ENCODE data around the gene AIFM2. TPM values are rescaled to one million over a fixed set of nuclear protein-coding genes. Genes with fewer than 3 reads are reported as not detected.

AIFM2 gene
- total RNA-seq, 4 donors from 2014 or later = 18.7 to 29.2 (median 23.8) TPM

DNA sequence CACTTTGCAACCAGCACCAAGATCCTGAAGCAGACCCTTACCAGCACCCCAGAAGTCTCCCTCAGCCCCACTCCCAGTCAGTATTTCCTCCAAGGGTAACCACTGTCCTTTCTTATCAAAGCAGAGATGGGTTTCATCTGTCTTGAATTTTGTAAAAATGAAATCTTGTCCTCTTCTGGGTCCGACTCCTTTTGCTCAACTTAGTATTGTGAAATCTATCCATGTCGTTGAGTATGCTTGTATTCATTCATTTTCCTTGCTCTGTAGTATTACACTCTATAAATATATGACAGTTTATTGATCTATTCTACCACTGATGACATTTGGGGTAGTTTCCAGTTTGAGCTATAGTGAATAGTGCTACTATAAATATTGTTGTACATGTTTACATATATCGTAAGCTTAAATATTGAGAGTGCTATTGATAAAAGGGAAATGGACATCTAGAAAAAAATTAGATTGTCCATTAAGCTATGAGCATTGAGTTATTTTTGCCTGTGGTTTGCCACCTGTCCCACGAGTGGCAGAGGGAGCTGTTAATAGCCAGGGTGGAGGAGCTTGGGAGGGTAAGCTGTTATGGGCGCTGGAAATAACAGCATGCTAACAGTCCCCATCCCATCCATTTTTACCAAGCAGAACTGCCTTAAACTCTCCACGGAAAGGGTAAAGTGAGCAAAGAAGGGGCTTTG is 36.5 kb downstream of the AIFM2 start:
- peaks cover 0 to 25% (median 0%) of the 10 kb centered on the region in 3 donors for H3K36me3 ChIP-seq
- TF ChIP-seq POLR2A (IDR thresholded peaks at IDR 0.05) = no peak
- TF ChIP-seq, protein P1, sequence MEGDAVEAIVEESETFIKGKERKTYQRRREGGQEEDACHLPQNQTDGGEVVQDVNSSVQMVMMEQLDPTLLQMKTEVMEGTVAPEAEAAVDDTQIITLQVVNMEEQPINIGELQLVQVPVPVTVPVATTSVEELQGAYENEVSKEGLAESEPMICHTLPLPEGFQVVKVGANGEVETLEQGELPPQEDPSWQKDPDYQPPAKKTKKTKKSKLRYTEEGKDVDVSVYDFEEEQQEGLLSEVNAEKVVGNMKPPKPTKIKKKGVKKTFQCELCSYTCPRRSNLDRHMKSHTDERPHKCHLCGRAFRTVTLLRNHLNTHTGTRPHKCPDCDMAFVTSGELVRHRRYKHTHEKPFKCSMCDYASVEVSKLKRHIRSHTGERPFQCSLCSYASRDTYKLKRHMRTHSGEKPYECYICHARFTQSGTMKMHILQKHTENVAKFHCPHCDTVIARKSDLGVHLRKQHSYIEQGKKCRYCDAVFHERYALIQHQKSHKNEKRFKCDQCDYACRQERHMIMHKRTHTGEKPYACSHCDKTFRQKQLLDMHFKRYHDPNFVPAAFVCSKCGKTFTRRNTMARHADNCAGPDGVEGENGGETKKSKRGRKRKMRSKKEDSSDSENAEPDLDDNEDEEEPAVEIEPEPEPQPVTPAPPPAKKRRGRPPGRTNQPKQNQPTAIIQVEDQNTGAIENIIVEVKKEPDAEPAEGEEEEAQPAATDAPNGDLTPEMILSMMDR (IDR thresholded peaks at IDR 0.05) = no peak

DNA sequence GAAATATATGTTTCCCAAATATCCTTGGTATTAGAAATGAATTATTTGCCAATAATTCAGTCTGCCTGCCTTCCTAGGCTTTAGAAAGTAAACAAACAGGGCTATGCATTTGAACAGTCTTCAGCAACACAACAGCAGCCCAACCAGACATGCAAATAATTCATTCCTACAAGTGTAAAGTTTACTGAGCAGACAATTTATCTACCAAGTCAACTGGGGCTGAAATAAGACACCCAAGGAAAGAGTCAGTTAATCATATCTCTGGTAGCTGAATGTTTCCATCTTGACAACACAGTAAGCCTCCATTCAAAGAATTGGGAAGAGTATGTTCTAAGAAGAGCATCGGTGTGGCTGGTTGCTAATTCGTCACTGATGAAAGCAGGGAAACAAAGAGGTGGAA is 38.4 kb downstream of the AIFM2 start:
- DNase-seq = no peak
- Histone ChIP-seq H3K27me3 (no peaks in the 10 kb centered on the region), H3K4me3 (no peak overlapping the region), H3K9me3 (no peaks in the 10 kb centered on the region), H3K4me1 (no peaks in the 10 kb centered on the region), H3K27ac (no peak overlapping the region), H3K36me3 (peaks cover 0 to 25% (median 0%) of the 10 kb centered on the region in 3 donors)
- TF ChIP-seq, protein P1 (IDR thresholded peaks at IDR 0.05) = no peak
- TF ChIP-seq POLR2A (IDR thresholded peaks at IDR 0.05) = no peak

More for the DNA sequence above, 36.5 kb downstream of the AIFM2 start:
- H3K27ac ChIP-seq = no peak overlapping the region
- no peaks in the 10 kb centered on the region for H3K27me3 ChIP-seq
- H3K4me3 ChIP-seq = no peak overlapping the region
- DNase-seq = no peak
- H3K4me1 ChIP-seq = no peaks in the 10 kb centered on the region
- H3K9me3 ChIP-seq = no peaks in the 10 kb centered on the region

DNA sequence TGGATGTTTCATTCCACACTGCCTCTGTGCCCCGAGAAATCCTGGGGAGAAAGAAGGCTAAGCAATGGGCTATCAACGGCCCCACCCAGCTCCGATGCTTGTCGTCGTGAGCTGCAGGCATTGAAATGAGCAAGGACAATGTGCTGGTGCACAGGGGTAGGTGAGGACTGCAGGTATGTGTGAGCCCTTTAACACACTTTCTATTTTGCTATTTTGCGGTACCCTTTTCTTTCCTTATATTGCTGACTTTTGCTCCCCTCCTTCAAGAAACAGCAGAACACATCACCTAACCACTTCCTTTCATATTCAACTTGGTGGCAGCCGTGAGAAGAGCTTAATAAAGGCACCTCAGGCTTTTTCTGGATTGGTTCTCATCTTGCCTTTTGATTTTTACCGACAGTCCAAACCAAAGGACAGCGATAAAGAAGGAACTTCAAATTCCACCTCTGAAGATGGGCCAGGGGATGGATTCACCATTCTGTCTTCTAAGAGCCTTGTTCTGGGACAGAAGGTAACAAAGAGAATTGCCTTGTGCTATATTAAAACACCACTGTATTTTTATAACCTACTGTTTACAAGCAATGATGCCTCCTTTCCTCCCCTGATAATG is 39.2 kb downstream of the AIFM2 start:
- peaks cover 0 to 25% (median 0%) of the 10 kb centered on the region in 3 donors for H3K36me3 ChIP-seq
- no peak for DNase-seq
- no peaks in the 10 kb centered on the region for H3K4me1 ChIP-seq

DNA sequence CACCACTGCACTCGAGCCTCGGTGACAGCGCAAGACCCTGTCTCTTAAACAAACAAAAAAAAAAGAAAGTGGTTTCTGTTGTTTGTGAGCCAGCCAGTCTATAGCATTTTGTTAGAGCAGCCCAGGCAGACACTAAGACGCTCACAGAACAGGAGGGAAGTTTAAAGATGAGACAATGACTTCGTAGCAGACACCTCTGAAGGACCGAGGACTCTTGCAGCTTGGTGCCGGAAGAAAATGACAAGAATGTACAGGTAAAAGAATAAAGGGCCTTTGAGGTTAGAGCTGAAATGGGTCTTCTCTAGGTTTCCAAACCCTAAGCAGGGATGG is 40.3 kb downstream of the AIFM2 start:
- no peaks in the 10 kb centered on the region for H3K27me3 ChIP-seq
- H3K9me3 ChIP-seq = no peaks in the 10 kb centered on the region
- H3K36me3 ChIP-seq = peaks cover 0 to 25% (median 0%) of the 10 kb centered on the region in 3 donors
- H3K4me3 ChIP-seq = peak overlapping the region in 2 of 4 donors; percentile 2 to 22
- TF ChIP-seq, protein P1 (IDR thresholded peaks at IDR 0.05) = no peak
- no peak for TF ChIP-seq POLR2A (IDR thresholded peaks at IDR 0.05)
- H3K27ac ChIP-seq = peak overlapping the region in 1 of 4 donors; percentile 49
- H3K4me1 ChIP-seq = no peaks in the 10 kb centered on the region
- no peak for DNase-seq

More for the DNA sequence above, 39.2 kb downstream of the AIFM2 start:
- Histone ChIP-seq H3K9me3 (no peaks in the 10 kb centered on the region), H3K27me3 (no peaks in the 10 kb centered on the region), H3K27ac (peak overlapping the region in 2 of 4 donors; percentile 30 to 37), H3K4me3 (peak overlapping the region in 2 of 4 donors; percentile 2 to 16)
- TF ChIP-seq POLR2A (IDR thresholded peaks at IDR 0.05) = no peak
- TF ChIP-seq, protein P1 (IDR thresholded peaks at IDR 0.05) = no peak

DNA sequence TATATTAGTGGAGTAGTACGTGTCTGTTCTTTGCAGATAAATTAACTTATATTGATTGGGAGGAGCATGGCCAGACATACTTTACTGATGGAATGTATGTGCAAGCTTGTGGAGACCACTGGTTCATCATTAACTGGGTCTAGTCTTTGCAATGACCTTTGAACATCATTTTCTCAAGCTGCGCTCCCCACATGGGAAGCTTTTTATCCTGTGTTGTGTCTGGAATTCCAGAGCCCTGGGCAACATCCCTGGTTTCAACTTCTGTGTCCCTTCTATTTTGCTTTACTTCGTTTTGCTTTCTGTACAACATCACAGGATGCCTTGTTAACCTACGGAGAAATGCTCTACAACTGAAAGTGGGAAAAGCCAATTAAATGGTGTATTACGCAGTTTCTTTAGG is 41.7 kb downstream of the AIFM2 start:
- no peaks in the 10 kb centered on the region for H3K27me3 ChIP-seq
- H3K4me3 ChIP-seq = no peak overlapping the region
- TF ChIP-seq POLR2A (IDR thresholded peaks at IDR 0.05) = no peak
- TF ChIP-seq, protein P1 (IDR thresholded peaks at IDR 0.05) = no peak
- no peaks in the 10 kb centered on the region for H3K4me1 ChIP-seq
- peaks cover 0 to 22% (median 0%) of the 10 kb centered on the region in 3 donors for H3K36me3 ChIP-seq
- no peak for DNase-seq
- no peak overlapping the region for H3K27ac ChIP-seq
- no peaks in the 10 kb centered on the region for H3K9me3 ChIP-seq

Measured in Peyer's patch (tissue), 4 donors.